ENCODE measurements around the gene CANT1. TPM values are rescaled to one million over a fixed set of nuclear protein-coding genes. Genes with fewer than 3 reads are reported as not detected.

CANT1 gene
- total RNA-seq, 1 experiment from 2014 or later, result 97.1 TPM

DNA sequence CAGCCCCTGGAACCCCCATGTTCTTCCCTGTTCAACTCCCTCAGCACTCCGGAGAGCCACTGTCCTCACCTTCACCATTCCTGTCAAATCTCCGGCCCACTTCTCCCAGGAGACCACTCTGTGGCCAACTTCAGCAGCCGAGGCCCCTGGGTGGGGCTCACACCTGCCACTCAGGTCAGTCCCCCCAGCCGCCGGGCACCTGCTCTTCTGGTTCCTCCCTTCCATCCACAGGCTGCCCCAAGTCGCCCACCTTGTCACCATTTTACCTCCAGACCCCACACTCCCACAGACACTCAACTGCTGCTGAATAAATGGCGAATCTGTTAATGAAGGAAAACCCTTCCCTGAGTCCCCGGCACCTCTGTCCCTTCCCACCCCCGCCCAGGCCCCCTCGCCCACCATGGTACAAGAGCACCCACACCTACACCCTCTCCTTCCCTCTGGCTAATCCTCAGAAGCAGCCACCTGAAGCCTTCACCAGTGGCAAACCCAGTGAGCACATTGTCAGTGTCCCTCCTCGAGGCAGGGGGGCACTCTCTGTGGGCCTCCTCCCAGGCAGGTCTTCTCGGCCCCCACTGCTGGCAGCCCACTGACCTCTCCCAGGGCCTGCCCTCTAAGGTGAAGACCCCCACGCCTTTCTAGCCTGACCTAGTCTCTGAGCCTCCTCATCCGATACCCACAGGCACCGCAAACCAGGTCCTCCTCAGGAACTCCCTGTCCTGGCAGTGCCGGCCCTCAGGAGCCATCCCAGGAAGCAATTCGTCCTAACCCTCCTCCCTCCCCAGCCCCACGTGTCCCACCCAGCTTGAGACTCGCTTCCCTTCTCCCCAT is 8.2 kb downstream of the CANT1 start:
- H3K9me2 ChIP-seq (ENCODE audit: insufficient read depth), result no peaks in the 10 kb centered on the region
- no peak overlapping the region for H3K4me3 ChIP-seq (replicated peaks in 1 of 2; ENCODE audit: low read depth in 1 of 2, low read length in 2 of 2)
- no peaks in the 10 kb centered on the region for H3K27me3 ChIP-seq (ENCODE audit: insufficient read depth, low read length)
- ChIA-PET RAD21 (ENCODE audit: low non-redundant PET in 1 of 2, low total read pairs in 2 of 2, uncharacterized antibody in 2 of 2, unreplicated experiment in 2 of 2) (no interaction called here), CTCF (no interaction called here), POLR2A (interaction anchor here (1.2 kb wide), 1 partner anchor 8 kb away, joined by 6 read pairs; the partner anchor contains the start of gene CANT1)
- H3K79me2 ChIP-seq (ENCODE audit: insufficient read depth, low read length), result peaks cover 82% of the 10 kb centered on the region
- no peak overlapping the region for H2AFZ ChIP-seq (ENCODE audit: low read depth, low read length, poor library complexity, severe bottlenecking)
- H4K20me1 ChIP-seq (ENCODE audit: insufficient read depth), result no peaks in the 10 kb centered on the region
- no peak overlapping the region for H3K4me2 ChIP-seq (ENCODE audit: low read length)
- BruUV-seq (replicated peaks), result no TSS peak
- peaks cover 5 to 14% of the 10 kb centered on the region in 2 experiments; a peak in 3 of 4 replicates for H3K4me1 ChIP-seq (ENCODE audit: control insufficient read depth in 1 of 2, insufficient read depth in 2 of 2, low read length in 2 of 2)
- ATAC-seq, result no peak
- H3K36me3 ChIP-seq (ENCODE audit: control insufficient read depth in 1 of 2, insufficient read depth in 2 of 2, low read length in 2 of 2), result peaks cover 26 to 28% of the 10 kb centered on the region in 2 experiments; a peak in 3 of 4 replicates
- H3K9ac ChIP-seq (ENCODE audit: low read length), result no peak overlapping the region
- H3K9me3 ChIP-seq (ENCODE audit: control insufficient read depth in 1 of 2, insufficient read depth in 1 of 2, low read depth in 1 of 2, low read length in 2 of 2), result no peaks in the 10 kb centered on the region
- no peak for DNase-seq (ENCODE audit: low read depth, low spot score)
- H3K27ac ChIP-seq (ENCODE audit: low read depth, low read length), result no peak overlapping the region
- TF ChIP-seq, protein P1, sequence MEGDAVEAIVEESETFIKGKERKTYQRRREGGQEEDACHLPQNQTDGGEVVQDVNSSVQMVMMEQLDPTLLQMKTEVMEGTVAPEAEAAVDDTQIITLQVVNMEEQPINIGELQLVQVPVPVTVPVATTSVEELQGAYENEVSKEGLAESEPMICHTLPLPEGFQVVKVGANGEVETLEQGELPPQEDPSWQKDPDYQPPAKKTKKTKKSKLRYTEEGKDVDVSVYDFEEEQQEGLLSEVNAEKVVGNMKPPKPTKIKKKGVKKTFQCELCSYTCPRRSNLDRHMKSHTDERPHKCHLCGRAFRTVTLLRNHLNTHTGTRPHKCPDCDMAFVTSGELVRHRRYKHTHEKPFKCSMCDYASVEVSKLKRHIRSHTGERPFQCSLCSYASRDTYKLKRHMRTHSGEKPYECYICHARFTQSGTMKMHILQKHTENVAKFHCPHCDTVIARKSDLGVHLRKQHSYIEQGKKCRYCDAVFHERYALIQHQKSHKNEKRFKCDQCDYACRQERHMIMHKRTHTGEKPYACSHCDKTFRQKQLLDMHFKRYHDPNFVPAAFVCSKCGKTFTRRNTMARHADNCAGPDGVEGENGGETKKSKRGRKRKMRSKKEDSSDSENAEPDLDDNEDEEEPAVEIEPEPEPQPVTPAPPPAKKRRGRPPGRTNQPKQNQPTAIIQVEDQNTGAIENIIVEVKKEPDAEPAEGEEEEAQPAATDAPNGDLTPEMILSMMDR (IDR thresholded peaks at IDR 0.05 in 2 of 3, conservative IDR thresholded peaks at IDR 0.05 in 1 of 3; ENCODE audit: borderline replicate concordance in 1 of 3, insufficient read depth in 1 of 3, low read depth in 2 of 3, low read length in 2 of 3), result no peak
- TF ChIP-seq YY1 (IDR thresholded peaks at IDR 0.05; ENCODE audit: extremely low read depth, insufficient replicate concordance, low read depth, low read length) (no peak), TCF7L2 (IDR thresholded peaks at IDR 0.05; ENCODE audit: borderline replicate concordance, extremely low read depth, insufficient read depth, insufficient read length) (no peak), EGR1 (IDR thresholded peaks at IDR 0.05; ENCODE audit: low read depth) (no peak), EZH2 (IDR thresholded peaks at IDR 0.05) (no peak)
- TF ChIP-seq, protein P2, sequence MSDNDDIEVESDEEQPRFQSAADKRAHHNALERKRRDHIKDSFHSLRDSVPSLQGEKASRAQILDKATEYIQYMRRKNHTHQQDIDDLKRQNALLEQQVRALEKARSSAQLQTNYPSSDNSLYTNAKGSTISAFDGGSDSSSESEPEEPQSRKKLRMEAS (IDR thresholded peaks at IDR 0.05), result no peak
- intact Hi-C loops (cut with micrococcal nuclease), result no loop called here

Measured in HCT116 (cell line).